Embryonic facial prominence (tissue), 1 donor: ENCODE measurements around the gene SERHL2.
A peak's percentile ranks its signal among the peaks of the same experiment; 100 is the strongest.
"Not testable (repeated sequence)": the region's sequence is repeated elsewhere in the genome, so short reads cannot be mapped to it uniquely, and the experiment has no call there.

Experiments
- DNase-seq: peaks from one replicate; pipeline ENCODE4 v3.0.0-alpha.2; 2016; ENCODE audit errors: extremely low spot score

Gene SERHL2

DNA sequence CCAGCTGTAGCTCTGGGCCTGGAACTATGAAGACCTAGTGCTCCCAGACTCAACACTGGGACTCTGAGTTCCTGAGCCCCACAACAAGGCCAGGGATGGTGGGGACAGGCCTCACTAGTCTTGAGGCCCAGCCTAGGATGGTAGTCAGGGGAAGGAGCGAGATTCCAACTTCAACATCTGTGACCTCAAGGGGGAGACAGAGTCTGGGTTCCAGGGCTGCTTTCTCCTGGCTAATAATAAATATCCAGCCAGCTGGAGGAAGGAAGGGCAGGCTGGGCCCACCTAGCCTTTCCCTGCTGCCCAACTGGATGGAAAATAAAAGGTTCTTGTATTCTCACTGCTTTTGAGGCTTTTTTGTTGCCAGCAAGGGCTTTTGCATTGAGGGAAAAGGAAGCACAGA lies 20.3 kb downstream of the SERHL2 start:
- not testable (repeated sequence) for DNase-seq

DNA sequence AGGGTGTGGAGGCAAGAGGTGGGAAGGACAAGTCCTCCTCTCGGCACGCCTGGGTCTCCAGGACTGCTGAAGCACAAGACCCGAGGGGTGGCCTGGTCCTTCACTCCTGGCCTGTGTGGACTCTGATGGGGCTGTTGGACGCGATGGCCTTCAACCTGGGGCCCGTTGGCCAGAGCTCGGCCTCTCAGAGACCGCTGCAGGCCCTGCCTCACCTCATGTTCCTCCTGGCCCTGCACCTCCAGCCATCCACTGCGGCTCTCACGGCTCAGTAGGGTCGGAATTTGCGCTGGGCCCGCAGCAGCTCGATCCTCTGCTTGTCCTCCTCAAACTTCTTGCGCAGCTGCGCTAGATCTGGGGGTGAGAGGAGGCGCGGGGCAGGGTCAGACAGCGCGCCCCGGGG lies 20.7 kb downstream of the SERHL2 start:
- not testable (repeated sequence) for DNase-seq

DNA sequence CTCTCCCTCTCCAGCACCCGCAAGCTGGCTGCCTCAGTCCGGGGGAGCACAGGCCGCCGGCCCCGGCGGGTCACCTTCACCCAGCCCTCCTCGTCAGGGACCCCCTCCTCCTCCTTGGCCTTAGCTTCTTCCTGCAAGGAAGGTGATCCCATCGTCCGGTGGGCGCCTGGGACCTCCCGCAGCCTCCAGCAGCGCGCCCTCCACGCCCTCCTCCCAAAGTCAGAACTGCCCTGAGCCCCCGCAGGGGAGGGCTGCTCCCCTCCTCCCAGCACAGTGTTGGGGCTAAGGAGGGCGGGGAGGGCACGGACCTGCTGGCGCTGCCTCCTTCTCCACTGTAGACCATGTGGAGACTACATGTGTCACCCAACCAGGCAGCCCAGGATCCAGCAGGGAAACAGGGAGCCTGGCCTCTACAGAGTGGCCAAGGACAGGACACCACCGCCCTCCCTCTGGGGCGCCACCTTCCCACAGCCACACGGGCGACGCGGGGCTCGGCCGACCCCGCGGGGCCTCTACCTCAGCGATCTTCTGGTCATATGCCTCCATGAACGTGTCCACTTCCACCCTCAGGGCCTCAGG lies 22.3 kb downstream of the SERHL2 start:
- not testable (repeated sequence) for DNase-seq

DNA sequence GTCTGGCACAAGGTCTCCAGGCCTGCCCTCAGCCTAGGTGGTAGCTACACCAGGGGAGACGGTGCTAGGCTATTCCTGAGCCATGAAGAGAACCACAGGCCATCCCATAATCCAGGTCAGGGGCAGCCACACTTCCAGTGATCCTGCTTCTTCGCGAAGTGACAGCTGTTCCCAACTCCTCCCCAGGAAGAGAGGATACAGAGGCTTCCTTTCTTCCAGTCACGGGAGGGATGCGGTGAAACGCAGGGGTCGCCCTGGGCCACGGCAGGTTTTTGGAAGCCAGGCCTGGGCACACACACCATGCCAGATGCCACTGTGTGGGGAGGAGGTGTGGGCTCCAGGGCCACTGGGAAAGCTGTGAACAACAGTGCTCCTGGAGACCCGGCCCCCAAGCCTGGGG lies 23.4 kb downstream of the SERHL2 start:
- not testable (repeated sequence) for DNase-seq

DNA sequence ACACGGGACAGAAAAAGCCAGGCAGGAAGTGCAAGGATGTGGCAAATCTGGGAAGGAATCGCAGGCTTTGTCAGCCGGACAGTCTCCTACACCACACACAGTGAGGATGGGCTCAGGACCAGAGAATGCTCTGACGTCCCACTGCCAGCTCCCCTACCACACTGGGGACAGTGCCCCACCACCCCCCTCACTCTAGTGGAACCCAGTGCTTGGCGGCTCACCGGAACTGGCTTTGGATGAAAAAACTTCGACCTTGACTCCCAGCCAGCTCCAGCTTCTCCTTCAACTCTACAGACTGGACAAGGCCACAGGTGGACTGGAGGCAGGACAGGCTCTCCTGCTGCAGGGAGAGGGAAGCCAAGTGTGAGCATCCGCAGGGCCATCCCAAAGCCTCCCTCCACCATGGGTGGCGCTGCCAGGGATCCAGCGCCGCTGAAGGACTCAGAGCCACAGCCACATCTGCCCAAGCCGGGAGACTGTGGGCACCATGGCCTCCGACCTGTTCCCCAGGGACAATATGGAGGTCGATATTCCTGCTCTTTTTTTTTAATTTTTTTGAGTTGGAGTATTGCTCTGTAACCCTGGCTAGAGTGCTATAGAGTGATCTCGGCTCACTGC lies 24.0 kb downstream of the SERHL2 start:
- no peak for DNase-seq

DNA sequence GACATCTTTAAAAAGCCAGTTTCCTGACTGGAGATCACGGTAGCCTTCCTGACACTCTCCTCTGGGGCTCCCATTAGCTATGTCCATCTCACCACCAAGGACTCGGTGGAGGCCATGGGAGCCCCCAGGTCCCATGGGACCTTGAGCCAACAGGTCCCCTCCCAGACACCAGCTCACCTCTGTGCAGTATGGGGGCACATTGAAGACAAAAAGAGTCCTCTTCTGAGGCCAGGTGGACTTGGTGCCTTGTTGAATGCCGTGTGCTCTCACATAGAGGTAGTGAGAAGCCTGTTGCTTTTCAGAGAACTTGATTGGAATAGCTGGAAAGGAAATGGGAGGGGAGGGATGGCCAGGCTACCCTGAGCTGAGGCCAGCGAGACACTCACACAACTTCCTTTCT lies 26.3 kb downstream of the SERHL2 start:
- DNase-seq = not testable (repeated sequence)

DNA sequence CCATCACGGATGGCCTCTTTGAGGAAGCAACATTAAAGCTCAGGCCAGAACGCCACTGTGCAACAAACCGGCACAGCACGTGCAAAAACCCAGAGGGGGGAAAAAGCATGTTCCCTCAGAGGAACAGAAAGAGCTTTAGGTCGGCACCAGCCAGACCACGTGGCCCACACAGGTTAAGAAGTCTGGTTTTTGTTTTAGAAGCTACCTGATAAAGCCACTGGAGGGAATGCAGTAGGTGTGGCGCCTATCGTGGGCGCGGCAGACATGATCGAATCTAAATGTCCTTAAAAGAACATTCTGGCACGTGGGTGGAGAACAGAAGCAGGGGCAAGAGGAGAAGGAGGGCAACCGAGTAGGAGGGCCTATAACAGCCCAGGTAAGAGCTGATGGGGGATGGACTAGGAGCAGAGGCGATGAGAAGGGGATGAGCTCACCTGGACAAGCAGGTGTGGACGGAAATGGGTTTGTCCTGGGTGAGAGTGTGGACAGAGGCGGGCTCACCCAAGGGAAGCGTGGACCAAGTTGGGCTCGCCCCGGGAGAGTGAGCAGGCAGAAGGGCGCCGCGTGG lies 27.5 kb downstream of the SERHL2 start:
- not testable (repeated sequence) for DNase-seq

DNA sequence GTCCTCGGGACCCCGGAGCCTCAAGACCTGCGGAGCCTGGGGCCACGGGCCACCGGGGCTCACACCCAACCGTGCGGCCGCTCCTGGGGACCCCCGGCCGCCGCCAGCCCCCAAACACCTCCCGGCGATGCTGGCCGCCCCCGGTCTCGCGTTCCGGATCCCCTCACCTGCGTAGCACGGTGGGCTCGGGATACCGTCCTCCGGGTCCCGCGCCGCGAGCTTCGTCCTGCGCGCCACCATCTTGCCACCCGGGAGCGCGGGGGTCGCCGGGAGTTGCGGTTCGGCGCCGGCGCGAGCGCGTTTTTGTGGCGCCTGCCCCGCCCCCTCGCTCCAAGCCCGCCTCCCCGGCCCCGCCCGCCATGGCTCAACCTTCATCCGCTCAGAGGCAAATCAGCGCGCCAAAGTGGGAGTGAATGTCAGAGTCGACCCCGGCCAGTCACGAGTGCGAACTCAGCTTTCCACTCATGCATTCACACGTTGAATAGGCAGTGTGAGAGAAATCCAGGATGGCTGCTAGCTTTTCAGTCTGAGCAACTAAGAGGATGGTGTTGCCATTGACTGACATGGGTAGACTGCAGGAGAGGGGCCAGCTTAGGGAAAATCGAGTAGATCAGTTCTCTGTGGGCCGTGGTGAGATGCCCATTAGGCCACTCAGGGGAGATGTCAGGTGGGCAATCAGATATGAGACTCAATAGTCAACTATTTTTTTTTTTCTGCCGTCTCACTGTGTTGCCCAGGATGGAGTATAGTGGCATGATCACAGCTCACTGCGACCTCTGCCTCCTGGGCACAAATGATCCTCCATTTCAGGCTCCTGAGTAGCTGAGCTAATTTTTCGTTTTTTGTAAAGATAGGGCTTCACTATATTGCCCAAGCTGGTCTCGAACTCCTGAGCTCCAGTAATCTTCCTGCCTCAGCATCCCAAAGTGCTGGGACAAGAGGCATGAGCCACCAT lies 28.3 kb downstream of the SERHL2 start:
- peak; percentile 22 for DNase-seq

DNA sequence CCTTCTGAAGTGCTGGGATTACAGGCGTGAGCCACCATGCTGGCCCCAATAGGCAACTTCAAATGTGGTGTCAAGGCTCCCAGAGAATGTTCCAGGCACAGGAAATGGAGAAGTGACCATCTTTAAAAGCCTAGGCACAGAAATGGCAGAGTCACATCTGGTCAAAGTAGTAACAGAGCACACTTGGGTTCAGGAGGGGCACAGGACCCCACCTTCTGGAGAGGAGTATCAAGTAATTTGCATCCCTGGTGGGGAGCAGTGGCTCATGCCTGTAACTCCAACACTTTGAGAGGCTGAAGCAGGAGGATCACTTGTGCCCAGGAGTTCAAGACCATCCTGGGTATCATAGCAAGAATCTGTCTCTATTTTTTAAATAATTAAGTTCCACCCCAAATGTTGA lies 29.2 kb downstream of the SERHL2 start:
- DNase-seq = no peak

DNA sequence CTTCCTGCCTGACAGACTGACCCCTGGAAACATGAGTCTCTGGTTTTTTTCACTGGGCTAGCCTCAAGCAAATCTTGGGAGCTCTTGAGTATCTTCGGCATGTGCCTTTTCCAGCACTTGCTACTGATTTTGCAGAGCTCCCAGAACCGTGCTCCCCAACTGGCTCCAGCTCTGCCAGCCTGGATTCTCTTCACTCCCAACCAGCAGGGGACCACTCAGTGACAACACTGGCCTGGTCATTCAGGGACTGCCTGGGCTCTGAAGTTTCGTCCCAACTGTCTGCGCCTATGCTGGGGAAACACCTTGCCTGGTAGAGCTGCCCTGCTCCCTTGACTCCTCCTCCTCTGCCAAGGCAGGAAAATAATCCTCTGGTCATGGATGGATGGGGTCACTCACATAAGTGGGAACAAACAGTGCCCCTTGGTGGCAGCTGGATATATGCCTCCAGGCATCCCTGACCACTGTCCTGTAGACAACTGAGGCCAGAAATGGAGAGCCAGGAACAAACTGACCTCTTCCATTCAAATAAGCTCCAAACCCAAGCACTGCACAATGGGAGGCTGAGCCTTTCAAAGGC lies 30.7 kb downstream of the SERHL2 start:
- no peak for DNase-seq

DNA sequence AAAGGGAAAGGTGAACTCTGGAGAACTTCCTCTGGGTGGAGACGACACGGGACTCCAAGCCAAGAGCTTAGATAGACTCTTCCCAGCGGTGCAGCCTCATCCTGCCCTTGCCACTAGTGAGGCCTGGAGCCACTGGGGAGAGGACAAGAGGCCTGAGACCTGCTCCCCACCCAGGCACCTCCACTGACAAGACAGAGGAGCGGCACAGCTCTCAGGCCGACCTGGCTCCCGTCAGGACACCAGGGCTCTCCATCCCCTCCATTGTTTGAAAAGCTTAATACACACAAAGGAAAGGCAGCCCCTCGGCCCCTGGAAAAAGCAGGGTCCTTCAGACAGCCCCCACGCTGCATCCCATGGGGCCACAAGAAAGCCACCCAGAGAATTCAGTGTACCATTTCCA lies 31.3 kb downstream of the SERHL2 start:
- DNase-seq = no peak

DNA sequence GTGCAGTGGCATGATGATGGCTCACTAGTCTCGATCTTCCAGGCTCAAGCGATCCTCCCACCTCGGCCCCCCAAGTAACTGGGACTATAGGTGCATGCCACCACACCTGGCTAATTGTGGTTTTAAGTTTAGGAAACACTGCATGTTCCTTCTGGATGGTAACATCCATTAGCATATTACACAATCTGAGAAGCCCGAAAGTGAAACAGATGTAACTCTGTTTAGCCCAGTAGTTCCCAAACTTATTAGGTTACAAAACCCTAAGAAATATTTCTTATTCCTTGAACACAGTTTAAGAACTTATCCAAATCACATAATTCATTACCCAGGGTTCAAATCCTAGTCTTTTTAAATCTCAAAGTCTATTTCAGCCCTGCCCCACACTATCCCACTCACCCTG lies 32.6 kb downstream of the SERHL2 start:
- no peak for DNase-seq

DNA sequence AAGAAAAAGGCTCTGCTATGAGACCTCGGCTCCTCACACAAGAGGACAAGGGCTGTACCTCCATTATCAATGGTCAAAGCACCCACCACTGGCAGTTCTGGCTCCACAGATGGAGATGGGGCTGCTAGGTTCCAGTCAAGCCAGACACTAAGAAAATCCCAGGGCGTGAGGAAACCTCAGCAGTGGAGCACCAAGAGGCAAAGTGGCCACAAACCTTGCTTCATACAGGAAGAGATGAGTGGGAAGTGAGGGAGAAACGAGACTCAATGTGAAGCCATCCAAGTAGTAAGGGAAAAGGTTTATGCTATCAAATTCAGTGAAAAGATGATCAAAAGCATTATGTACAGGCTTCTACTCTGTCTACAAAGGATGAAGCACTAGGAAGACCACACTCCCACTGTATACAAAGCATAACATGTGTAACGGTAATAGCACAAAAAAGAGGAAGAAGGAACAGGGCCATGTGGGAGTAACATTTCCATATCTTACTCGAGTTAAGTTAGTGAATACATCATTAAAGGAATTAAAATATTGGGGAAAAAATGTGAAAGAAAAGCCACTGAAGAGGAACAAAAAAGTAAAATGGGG lies 33.9 kb downstream of the SERHL2 start:
- no peak for DNase-seq

DNA sequence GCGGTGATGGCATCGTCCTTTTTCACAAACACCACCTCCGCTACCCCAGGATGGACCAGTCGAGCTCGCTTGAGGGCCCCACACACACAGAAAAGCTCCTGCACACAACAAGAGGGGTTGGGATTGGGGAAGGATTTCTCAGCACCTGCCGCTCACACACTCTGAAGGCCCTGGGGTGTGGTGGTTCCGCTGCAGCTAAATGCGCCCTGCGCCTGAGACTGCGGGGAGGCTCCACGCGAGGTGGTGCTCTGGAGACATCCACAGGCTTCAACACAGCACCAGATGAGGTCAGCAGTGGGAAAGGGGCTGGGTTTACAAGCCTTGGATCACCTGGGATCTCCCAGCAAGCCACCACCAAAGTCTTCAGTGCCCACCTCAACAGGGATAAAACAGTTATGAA lies 38.2 kb downstream of the SERHL2 start:
- no peak for DNase-seq

DNA sequence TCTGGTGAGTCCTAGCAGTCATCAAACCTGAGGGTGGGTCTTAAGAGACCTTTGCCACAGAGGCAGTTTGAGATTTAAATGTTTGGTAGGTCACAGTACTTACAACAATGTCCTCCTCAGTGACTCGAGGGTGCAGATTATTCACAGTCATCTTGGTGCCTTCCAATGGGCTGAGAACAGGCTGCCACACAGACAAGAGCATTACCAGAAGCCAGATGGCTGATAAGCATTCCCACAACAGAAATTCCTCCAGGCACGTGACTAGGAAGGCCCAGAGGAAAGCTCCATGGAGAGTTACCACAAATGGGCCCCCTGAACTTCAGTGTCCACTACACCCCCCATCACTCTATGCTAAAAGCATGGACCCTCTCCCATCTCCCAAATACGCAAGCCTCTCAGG lies 41.7 kb downstream of the SERHL2 start:
- DNase-seq = no peak

DNA sequence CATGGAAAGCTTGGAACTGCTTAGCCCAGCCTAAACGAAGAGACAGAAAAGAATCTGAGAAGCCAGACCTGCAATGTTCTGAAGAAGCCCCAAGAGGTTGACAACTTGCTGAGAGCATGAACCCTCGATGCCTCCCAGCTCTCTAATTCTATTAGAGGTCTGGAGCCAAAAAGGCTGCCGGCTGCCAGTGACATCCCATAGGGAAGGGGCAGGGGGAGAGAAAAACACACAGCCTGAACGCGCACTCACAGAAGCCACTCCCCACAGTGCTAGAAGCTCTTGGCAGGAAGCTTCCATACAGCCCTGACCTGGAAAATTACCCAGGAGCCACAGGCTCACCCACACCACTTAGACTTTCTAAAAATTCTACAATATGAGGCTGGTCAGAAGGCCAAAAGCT lies 42.6 kb downstream of the SERHL2 start:
- no peak for DNase-seq

DNA sequence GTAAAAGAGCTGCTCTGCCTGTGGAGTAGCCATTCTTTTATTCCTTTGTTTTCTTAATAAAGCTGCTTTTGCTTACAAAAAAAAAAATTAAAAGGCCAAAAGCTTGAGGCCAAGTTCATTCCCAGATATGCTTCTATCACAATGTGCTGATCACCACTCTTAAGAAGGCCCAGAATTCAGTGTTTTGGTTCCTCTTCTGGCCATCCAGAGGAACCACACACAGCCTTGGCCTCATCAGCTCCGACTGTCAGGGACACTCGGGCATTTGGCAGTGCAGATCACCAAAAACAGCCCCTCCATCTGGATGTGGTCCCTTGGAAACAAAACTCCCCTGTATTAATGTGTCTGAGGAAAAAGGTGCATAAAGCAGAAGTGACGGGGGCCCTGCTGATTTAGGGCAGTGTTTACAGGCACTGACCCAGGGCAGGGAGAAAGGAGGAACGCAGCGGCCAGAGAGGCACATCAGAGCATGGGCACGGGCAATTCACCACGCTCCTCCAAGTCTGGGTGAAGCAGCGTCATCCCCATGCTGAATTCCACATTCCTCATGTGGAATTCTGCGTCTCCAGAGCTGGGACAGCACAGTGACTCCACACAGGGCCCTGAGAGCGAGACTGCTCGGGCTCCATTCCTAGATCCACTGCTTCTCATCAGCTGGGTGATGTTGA lies 43.2 kb downstream of the SERHL2 start:
- no peak for DNase-seq

DNA sequence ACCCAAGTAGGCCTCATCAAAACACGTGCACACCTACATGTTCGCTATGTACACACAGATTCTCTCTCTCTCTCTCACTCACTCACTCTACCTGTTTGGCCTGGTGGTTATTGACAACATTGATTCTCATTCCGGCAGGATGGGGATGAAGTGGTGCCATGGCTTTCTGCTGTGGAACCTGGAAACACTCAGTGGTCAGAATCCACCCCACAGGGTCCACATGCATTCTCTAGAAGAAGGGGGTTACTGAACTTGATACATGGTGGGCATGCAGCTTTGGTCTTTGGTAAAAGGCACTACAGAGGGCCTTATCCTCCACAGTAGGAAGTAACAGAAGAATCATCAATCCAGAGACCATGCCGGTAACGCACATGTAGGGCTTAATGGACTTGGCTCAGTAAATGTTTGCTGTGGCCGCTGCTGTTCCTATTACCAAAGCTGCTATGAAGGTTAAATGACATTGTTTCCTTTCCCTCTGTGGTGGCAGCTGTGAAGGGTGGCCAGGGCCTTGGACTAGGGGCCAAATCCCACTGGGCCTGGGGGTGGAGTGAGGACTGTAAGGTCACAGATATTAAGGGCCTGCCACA lies 48.2 kb downstream of the SERHL2 start:
- DNase-seq = no peak

DNA sequence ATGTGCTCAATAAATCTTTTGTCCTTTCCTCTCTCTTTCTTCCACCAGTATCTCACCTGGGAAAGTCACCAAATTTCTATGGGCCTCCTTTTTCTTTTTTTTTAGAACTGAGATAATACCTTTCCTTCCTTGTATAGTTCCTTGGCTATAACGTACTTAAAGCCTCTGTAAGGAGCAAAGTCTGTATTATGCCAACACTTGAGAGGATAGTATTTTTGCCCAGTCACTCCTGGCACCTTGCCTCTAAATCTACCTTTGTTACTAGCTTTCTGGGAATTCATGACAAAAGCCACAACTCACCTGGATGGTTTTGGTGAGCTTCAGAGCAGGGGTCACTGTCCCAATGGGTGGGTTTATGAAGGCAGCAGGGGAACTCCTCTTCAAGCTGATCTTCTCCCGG lies 48.7 kb downstream of the SERHL2 start:
- no peak for DNase-seq

DNA sequence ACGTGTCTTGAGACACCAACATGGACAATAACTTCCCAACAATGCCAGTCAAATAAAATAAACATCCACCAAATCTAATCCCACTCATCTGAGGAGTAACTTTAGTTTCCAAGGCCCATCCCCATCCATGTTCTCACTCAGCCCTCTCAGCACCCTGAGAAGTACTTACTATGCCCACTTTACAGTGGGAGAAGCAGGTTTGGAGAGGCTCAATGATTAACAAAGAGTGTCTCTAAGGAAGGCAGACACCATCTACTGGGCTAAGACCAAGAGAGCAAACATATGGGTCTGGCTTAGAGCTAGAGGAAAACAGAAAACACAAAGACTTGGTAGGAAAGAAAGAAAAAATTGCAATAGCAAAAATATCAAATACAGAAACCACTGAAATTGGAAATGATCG lies 49.7 kb downstream of the SERHL2 start:
- no peak for DNase-seq

DNA sequence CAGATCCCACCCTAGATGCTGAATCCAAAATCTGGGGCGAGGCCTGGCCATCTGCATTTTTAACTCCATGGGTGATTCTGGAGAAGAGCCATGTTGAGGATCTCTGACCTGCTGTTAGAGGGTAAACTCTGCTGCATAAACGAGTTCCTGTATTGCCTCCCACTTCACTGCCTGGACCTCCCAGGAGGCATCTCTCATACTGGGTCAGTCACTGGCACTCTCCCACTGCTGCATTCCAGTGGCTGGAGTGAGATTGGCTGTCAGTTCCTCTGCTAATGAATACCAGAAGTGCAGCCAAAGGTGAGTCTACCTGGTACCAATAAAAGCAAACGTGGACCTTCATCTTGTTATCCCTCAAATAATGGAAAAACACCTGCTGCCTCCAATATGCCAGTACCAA lies 50.6 kb downstream of the SERHL2 start:
- DNase-seq = no peak
